Measurements from ENCODE around the gene SDC4.

Gene SDC4

DNA sequence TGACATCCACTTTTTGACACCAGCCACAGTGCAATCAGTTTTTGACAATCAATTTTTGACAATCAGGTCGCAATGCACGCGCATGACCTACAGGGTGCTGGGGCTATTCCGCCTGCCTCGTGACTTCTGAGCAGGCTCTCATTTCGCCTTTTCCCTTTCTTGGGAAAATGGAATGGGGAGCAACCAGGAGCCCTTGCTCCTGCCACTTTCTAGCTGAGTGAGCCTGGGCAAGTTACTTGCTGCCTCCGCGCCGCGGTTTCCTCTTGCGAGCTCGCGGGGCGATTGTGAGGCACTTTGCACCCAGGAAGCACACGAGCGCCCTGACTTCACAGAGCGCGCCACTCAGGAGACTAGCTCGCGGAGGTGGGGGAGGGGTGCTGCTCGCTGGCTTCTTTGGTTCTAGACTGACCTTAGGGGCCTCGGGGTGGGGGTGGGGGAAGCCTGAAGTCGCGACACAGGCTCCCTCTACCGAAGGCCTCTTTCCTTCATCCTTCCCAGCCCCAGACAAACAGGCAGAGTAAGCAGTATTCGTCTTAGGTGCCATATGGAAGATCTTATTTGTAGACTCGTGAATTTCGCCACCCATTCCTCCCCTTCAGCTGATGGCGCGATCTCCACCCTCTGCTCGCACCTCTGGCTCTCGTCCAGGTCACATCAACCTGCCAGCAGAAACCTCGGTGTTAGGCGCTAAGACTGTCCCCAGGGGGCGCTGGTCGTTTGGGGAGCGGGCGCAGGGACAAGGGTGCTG lies 25.3 kb upstream of the SDC4 start (continued):
- peak; percentile 57; the same call in 1 of the 2 replicates for TF ChIP-seq KLF1 (tag by site-specific recombination; IDR thresholded peaks at IDR 0.05)
- no peak for TF ChIP-seq ZNF548 (tag by site-specific recombination; IDR thresholded peaks at IDR 0.05)
- TF ChIP-seq ZNF311 (tag by site-specific recombination; IDR thresholded peaks at IDR 0.05; ENCODE audit: borderline replicate concordance): no peak
- TF ChIP-seq PRDM1 (tag by site-specific recombination; IDR thresholded peaks at IDR 0.05): 0 out of 2 replicates have a peak, but pooled peaks have one; percentile 8
- TF ChIP-seq ZNF174 (tag by site-specific recombination; IDR thresholded peaks at IDR 0.05): no peak
- no peak for TF ChIP-seq ZNF843 (tag by site-specific recombination; IDR thresholded peaks at IDR 0.05)
- TF ChIP-seq HOXC10 (CRISPR knock-in tag; IDR thresholded peaks at IDR 0.05): no peak
- 0 out of 2 replicates have a peak, but pooled peaks have one; percentile 38 for TF ChIP-seq BCL11A (tag by site-specific recombination; IDR thresholded peaks at IDR 0.05; ENCODE audit: low read depth)
- no peak for TF ChIP-seq ZNF530 (tag by site-specific recombination; IDR thresholded peaks at IDR 0.05; ENCODE audit: low read depth)
- TF ChIP-seq ZNF549 (tag by site-specific recombination; IDR thresholded peaks at IDR 0.05): no peak
- TF ChIP-seq ZNF585B (tag by site-specific recombination; IDR thresholded peaks at IDR 0.05): no peak
- TF ChIP-seq, protein P1, sequence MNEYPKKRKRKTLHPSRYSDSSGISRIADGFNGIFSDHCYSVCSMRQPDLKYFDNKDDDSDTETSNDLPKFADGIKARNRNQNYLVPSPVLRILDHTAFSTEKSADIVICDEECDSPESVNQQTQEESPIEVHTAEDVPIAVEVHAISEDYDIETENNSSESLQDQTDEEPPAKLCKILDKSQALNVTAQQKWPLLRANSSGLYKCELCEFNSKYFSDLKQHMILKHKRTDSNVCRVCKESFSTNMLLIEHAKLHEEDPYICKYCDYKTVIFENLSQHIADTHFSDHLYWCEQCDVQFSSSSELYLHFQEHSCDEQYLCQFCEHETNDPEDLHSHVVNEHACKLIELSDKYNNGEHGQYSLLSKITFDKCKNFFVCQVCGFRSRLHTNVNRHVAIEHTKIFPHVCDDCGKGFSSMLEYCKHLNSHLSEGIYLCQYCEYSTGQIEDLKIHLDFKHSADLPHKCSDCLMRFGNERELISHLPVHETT (tag by site-specific recombination; IDR thresholded peaks at IDR 0.05): no peak
- TF ChIP-seq, protein P2, sequence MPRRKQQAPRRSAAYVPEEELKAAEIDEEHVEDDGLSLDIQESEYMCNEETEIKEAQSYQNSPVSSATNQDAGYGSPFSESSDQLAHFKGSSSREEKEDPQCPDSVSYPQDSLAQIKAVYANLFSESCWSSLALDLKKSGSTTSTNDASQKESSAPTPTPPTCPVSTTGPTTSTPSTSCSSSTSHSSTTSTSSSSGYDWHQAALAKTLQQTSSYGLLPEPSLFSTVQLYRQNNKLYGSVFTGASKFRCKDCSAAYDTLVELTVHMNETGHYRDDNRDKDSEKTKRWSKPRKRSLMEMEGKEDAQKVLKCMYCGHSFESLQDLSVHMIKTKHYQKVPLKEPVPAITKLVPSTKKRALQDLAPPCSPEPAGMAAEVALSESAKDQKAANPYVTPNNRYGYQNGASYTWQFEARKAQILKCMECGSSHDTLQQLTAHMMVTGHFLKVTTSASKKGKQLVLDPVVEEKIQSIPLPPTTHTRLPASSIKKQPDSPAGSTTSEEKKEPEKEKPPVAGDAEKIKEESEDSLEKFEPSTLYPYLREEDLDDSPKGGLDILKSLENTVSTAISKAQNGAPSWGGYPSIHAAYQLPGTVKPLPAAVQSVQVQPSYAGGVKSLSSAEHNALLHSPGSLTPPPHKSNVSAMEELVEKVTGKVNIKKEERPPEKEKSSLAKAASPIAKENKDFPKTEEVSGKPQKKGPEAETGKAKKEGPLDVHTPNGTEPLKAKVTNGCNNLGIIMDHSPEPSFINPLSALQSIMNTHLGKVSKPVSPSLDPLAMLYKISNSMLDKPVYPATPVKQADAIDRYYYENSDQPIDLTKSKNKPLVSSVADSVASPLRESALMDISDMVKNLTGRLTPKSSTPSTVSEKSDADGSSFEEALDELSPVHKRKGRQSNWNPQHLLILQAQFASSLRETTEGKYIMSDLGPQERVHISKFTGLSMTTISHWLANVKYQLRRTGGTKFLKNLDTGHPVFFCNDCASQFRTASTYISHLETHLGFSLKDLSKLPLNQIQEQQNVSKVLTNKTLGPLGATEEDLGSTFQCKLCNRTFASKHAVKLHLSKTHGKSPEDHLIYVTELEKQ (tag by site-specific recombination; IDR thresholded peaks at IDR 0.05; ENCODE audit: borderline replicate concordance): no peak
- TF ChIP-seq, protein P3, sequence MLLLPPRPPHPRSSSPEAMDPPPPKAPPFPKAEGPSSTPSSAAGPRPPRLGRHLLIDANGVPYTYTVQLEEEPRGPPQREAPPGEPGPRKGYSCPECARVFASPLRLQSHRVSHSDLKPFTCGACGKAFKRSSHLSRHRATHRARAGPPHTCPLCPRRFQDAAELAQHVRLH (tag by site-specific recombination; IDR thresholded peaks at IDR 0.05): no peak
- TF ChIP-seq ZNF169 (tag by site-specific recombination; IDR thresholded peaks at IDR 0.05): no peak
- TF ChIP-seq ZNF248 (tag by site-specific recombination; IDR thresholded peaks at IDR 0.05): no peak
- TF ChIP-seq OVOL3 (tag by site-specific recombination; IDR thresholded peaks at IDR 0.05): no peak
- TF ChIP-seq, protein P4, sequence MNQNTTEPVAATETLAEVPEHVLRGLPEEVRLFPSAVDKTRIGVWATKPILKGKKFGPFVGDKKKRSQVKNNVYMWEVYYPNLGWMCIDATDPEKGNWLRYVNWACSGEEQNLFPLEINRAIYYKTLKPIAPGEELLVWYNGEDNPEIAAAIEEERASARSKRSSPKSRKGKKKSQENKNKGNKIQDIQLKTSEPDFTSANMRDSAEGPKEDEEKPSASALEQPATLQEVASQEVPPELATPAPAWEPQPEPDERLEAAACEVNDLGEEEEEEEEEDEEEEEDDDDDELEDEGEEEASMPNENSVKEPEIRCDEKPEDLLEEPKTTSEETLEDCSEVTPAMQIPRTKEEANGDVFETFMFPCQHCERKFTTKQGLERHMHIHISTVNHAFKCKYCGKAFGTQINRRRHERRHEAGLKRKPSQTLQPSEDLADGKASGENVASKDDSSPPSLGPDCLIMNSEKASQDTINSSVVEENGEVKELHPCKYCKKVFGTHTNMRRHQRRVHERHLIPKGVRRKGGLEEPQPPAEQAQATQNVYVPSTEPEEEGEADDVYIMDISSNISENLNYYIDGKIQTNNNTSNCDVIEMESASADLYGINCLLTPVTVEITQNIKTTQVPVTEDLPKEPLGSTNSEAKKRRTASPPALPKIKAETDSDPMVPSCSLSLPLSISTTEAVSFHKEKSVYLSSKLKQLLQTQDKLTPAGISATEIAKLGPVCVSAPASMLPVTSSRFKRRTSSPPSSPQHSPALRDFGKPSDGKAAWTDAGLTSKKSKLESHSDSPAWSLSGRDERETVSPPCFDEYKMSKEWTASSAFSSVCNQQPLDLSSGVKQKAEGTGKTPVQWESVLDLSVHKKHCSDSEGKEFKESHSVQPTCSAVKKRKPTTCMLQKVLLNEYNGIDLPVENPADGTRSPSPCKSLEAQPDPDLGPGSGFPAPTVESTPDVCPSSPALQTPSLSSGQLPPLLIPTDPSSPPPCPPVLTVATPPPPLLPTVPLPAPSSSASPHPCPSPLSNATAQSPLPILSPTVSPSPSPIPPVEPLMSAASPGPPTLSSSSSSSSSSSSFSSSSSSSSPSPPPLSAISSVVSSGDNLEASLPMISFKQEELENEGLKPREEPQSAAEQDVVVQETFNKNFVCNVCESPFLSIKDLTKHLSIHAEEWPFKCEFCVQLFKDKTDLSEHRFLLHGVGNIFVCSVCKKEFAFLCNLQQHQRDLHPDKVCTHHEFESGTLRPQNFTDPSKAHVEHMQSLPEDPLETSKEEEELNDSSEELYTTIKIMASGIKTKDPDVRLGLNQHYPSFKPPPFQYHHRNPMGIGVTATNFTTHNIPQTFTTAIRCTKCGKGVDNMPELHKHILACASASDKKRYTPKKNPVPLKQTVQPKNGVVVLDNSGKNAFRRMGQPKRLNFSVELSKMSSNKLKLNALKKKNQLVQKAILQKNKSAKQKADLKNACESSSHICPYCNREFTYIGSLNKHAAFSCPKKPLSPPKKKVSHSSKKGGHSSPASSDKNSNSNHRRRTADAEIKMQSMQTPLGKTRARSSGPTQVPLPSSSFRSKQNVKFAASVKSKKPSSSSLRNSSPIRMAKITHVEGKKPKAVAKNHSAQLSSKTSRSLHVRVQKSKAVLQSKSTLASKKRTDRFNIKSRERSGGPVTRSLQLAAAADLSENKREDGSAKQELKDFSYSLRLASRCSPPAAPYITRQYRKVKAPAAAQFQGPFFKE (tag by site-specific recombination; IDR thresholded peaks at IDR 0.05; ENCODE audit: borderline replicate concordance): no peak
- TF ChIP-seq ZNF133 (tag by site-specific recombination; IDR thresholded peaks at IDR 0.05): no peak
- TF ChIP-seq, protein P5, sequence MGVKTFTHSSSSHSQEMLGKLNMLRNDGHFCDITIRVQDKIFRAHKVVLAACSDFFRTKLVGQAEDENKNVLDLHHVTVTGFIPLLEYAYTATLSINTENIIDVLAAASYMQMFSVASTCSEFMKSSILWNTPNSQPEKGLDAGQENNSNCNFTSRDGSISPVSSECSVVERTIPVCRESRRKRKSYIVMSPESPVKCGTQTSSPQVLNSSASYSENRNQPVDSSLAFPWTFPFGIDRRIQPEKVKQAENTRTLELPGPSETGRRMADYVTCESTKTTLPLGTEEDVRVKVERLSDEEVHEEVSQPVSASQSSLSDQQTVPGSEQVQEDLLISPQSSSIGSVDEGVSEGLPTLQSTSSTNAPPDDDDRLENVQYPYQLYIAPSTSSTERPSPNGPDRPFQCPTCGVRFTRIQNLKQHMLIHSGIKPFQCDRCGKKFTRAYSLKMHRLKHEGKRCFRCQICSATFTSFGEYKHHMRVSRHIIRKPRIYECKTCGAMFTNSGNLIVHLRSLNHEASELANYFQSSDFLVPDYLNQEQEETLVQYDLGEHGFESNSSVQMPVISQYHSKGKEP (tag by site-specific recombination; IDR thresholded peaks at IDR 0.05): no peak
- TF ChIP-seq ZNF561 (tag by site-specific recombination; IDR thresholded peaks at IDR 0.05; ENCODE audit: borderline replicate concordance): no peak
- TF ChIP-seq ZNF157 (tag by site-specific recombination; IDR thresholded peaks at IDR 0.05): no peak
- TF ChIP-seq ZNF837 (tag by site-specific recombination; IDR thresholded peaks at IDR 0.05): no peak
- TF ChIP-seq, protein P6, sequence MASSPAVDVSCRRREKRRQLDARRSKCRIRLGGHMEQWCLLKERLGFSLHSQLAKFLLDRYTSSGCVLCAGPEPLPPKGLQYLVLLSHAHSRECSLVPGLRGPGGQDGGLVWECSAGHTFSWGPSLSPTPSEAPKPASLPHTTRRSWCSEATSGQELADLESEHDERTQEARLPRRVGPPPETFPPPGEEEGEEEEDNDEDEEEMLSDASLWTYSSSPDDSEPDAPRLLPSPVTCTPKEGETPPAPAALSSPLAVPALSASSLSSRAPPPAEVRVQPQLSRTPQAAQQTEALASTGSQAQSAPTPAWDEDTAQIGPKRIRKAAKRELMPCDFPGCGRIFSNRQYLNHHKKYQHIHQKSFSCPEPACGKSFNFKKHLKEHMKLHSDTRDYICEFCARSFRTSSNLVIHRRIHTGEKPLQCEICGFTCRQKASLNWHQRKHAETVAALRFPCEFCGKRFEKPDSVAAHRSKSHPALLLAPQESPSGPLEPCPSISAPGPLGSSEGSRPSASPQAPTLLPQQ (tag by site-specific recombination; IDR thresholded peaks at IDR 0.05): 0 out of 2 replicates have a peak, but pooled peaks have one; percentile 16
- TF ChIP-seq ZEB2 (tag by site-specific recombination; IDR thresholded peaks at IDR 0.05): no peak

Measured in HEK293 (cell line).